Measurements from ENCODE around the gene CARNS1.
"Not testable (repeated sequence)": the region's sequence is repeated elsewhere in the genome, so short reads cannot be mapped to it uniquely, and the experiment has no call there.

GRCh38 chr11:67402192-67402839, 13.2 kb upstream of the CARNS1 start:
- TF ChIP-seq PKNOX1 (IDR thresholded peaks at IDR 0.05); ZNF384 (IDR thresholded peaks at IDR 0.05); L3MBTL2 (conservative IDR thresholded peaks at IDR 0.05); FOXM1 (IDR thresholded peaks at IDR 0.05; ENCODE audit: borderline replicate concordance); FOXA1 (IDR thresholded peaks at IDR 0.05); FOXK2 (IDR thresholded peaks at IDR 0.05); NFRKB (IDR thresholded peaks at IDR 0.05); BHLHE40 (IDR thresholded peaks at IDR 0.05; ENCODE audit: borderline replicate concordance): not testable (repeated sequence)
